ENCODE results near the gene ASB10.

The ASB10 gene

GRCh38 chr7:151186640-151187408, at the start of gene ASB10:
ASB10 (minus strand) TSS chr7:151187250; CDS start chr7:151187130, 120 bp downstream.
- DNase-seq, result no peak

DNA sequence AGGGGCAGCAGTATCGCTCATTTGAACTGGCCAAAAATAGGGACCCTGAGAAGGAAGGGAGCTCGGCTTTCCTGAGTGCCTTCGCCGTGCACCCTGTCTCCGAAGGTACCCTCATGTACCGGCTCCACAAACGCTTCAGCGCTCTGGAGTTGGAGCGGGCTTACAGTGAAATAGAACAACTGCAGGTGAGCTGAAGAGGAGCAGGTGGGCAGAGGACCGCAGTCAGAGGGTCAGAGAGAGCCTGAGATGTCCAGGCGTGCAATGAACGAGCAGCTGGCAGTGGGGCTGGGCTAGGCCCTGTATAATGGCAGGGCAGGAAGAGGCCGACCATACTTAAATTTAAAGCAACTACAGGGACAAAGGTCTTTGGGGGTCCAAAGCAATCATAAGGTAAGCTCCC, 49.4 kb upstream of the ASB10 start:
- DNase-seq, result no peak

GRCh38 chr7:151235091-151235787, 48.2 kb upstream of the ASB10 start:
- DNase-seq, result no peak

- DNase-seq, result no peak
These were observed 46.8 kb upstream of the ASB10 start for GRCh38 chr7:151233804-151234203.

- no peak for DNase-seq
These were observed 46.1 kb upstream of the ASB10 start for GRCh38 chr7:151232917-151233701.

DNA sequence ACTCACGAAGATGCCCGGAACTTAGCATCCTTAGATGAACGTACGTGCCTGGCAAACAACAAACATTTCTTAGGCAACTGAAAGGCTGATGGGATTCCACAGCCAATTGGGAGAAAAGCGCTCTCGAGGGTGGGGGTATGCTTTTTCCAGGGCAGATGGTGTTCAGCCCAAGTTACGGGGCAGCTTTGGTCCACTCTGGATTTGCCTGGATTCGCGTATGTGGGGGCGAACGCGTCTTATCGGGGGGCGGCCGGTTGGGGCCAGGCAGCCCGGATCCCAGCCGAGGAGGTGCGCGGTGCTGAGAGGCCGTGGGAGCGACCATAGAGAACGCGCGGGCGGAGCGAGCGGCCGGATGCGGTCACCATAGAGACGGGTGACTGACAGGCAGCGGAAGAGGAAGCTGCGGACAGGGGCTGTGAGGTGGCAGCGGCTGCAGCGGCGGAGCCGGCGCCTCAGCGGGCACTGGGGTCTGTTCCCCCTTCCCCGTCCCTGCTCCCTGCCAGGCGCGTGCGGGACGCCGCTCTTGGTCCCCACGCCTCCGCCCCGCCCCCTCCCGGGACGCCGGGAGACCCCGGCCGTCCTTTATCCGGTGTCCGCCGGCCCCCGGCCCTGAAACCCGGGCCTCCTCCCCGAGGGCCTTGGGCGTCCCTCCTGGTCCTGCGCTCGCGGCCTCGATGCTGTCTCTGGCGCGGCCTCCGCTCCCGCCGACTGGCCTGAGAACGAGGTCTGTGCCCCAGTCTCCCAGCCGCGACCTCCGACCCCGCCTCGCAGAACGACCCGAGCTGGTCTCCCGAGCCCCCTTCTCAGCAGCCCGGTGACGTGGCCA, 45.3 kb upstream of the ASB10 start, which contains the start of gene CHPF2:
Gene CHPF2, plus strand, starts transcription at position 393 of the 826 bp plus-strand sequence. CDS start 1,529 bp downstream, outside the sequence.
- peak; percentile 79 for DNase-seq

DNA sequence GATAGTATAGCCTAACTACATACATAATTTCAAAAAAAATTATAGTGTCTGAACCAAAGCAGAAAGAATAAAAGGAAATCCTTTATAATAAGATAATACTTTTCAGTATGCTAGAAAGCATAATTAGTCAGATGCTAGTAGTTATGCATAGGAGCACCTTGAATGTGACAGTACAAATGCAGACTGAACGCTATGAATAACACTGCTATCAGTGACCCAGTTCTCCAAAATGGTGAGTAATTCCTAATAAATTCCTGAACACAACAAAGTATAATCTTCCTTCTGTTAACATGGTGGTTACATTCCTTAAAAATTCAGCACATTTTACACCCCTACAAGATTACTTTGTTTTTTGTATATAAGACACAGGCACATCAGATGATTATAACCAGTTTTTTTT, 44.0 kb upstream of the ASB10 start:
- DNase-seq, result no peak

DNA sequence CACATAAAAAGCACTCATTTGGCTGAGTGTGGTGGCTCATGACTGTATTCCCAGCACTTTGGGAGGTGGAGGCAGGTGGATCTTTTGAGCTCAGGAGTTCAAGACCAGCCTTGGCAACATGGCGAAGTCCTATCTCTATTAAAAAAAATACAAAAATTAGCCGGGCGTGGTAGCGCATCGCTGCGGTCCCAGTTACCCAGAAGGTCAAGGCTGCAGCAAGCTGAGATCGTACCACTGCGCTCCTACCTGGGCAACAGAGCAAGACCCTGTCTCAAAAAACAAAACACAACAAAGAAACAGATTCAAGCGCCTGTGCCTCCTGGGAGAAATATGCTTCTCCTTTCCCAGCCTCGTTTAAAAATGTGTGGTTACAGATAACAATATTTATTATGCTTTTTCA, 42.2 kb upstream of the ASB10 start:
- no peak for DNase-seq

DNA sequence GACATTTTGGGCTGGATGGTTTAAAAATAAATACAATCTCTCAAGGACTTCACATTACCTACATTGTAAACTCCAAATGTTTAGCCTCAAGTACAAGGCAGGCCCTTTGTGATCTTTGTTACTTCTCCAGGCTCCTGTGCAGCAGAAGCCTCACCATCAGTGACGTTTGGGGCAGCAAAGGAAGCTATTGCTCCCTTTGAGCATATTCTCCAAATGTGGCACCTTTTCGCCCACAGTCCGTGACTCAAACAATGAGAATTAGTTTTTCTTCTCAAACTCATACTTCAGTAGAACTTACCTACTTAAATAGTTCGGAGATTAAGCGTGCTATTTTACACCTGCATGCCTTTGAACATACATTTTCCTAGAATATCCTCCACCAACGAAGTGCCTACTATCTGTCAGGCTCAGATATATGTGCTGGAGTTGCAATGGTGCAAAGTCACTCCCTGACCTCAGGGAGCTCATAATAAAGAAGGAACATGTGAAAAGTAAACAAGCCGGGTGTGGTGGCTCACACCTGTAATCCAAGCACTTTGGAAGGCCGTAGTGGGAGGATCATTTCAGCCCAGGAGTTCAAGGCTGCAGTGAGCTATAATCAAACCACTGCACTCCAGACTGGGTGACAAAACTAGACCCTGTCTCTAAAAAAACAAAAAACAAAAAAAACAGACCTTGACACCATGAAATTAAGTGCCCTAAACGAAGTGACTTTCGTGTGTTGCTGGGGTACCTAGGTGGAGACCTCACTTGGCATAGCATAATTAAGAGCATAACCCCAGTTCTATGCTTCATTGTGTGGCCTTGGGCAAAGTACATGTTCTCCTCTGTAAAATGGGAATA, 41.2 kb upstream of the ASB10 start:
- DNase-seq, result no peak

DNA sequence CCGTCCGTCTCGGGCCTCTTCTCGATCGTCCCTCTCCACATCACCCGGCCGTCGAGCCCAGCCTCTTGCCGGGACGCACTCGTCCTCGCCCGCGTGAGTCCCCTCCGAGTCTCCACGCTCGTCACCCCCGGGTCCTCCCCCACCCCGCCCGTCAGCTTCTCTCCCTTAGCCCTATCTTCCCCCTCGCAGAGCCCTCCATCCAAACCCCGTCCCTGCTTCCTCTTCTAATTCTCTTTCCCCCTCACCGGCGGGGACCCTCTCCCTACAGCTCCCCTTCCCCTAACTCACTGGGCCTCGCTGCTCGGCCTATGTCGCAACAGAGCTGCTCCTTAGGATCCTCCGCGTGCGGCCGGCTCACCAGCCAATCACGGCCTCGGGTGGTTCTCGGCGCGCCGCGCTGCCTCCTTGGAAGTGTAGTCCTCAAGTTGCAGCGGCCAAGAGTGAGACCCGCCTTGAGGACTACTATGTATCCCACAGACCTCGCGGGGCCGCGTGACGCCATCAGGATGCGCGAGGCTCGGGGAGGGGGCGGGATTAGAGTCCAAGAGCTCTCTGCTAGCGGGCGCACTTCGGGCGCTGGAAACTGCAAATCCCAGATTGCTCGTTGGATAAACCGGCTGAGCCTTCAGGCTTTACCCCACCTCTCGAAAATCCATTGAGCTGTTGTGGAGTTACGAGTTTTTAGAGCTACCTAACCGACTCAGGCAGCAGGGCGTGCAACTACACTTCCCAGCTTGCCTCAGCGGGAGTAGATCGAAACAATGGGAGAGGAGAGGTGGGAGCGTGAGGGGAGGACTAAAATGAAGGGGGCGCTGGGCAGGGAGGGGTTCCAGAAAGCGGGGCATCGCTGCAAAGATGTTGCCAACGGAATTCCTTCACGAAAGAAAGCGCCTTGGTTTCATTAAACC, 40.1 kb upstream of the ASB10 start, which contains the start of gene ABCF2:
Gene ABCF2, minus strand, starts transcription at position 331 of the 908 bp plus-strand sequence. CDS start 747 bp downstream, outside the sequence.
- peak; percentile 98 for DNase-seq

GRCh38 chr7:151226560-151226874, 39.5 kb upstream of the ASB10 start:
- no peak for DNase-seq

GRCh38 chr7:151225948-151226510, 39.0 kb upstream of the ASB10 start:
- no peak for DNase-seq

DNA sequence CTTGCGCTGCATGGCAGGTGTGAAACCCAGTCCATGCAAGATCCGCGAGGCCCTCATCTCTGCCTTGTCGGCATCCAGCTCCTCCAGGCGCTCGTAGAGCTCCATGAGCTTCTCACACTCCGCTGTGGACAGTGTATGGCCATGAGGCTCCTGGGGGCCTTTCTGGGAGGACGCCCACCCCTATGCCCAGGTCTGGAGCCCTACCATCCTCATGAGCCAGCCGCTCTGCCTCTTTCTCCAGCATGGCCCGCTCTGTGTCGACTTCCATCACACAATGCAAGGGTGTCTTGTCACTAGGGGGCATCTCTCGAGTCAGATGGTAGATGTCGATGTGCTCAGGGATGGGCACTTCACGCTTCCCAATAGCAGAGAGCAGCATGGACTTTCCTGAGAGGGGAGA, 36.7 kb upstream of the ASB10 start:
- DNase-seq, result no peak

DNA sequence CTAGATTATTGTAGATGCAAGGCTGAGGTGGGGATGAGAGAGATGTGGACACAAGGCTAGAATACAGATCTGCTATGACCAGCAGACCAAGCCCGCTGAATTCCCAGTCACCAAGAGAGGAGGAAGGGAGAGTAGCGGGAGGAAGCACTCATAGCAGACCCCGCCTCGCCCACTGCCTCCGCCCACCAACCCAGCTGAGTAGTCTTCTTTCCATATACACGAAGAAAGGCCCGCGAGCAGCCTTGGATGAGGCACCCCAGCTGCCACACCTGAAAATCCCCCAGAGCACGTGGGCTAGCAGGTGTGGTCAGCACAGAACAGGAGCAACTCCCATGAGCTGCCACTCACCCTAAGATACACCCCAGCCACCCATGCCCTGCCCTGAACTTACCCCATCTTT, 31.1 kb upstream of the ASB10 start:
- no peak for DNase-seq

DNA sequence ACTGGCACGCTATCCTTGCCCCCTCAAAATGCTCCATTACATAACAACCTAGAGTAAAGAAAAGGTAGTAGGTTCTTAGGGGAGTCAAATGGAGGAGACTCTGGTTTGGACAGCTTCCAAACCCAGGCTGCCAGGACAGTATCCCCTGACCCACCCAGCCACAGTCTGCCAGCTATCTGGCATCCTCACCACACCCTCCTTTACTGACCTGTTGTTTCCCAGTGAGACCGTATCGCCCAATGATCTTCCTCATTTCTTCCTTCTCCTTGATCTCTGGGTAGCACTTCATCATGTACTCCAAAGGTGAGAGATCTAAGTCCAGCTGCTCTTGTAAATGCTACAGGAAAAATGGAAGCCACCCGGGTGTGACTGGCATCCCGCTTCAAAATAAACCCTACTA, 28.3 kb upstream of the ASB10 start:
- DNase-seq, result no peak

DNA sequence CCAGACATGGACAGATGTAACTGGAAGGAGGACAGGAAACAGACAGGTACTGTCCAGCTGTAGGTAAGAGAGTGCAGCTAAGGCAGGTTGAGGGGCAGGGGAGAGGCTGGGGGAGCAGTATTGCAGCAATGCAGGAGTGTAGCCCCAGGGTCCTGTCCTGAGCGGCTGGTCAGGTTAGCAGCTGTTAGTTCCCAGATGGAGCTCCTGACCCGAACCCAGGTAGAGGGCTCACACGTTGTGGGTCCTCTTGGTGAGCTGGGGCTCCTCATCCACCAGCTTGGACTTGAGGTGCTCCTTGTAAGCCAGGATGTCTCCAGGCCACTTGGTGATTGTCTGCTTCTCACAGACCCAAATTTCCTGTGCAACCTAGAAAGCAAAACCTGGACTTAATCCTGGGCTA, 26.8 kb upstream of the ASB10 start:
- no peak for DNase-seq

GRCh38 chr7:151212626-151213025, 25.6 kb upstream of the ASB10 start:
- no peak for DNase-seq

DNA sequence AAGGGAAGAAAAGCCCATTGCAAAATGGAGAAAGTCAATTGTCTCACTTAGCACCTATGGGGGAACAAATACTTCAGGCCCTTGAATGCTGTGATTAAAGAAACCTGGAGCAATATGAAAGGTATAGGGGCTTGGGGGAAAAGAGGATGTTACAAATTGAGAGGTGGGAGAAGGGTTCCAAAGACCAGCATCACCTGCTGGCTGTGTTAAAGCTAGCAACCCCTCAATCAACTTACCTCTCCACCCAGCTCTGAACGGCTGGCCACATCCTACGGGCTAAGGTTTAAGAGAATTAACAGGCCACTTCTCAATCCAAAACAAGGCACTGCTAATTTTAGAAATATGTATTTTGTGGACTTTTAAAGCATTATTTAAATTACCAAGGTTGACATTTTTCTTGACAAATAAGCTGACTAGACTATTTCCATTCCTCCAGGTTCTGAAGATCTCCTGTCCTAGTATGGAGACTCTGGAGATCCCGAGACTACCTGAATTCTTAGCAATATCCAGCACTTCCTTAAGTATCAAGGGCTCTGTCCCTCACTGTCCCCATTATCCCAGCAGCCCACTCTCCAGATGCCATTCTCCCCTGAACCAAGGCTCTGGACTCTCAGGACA, 24.2 kb upstream of the ASB10 start:
- no peak for DNase-seq

DNA sequence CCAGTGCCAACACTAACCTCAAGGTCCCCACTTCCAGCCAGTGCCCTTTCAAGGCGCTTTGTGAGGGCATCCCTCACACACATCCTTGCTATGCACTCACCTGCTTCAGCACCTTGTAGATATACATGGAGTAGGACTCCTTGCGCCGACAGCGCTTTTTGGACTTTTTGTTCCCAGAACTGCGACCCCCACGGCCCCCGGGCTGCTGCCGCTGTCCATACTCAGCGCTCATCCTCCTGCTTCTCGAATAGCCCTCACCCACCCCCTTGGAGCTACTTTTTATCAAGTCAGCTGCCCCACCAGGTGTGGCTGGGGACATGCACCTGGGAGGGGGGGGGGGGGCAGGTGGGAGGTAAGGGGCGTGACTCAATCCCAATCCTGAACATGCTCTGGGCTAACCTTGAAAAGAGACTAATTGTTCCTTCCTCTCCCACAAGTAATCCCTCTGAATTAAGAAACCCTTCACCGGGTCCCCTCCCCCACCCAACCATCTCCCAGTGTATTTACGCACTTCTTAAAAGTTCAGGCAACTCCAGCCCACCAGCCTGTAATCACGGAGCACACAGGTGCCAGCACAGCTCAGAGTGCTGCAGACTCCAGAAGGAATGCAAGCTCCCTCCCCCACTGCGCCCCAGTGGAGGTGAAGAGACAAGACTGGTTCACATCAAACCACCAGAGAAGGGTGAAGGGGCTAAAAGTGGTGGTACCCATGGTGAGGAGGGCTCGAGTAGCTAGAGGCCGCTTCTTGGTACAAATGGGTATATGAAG, 23.2 kb upstream of the ASB10 start, which contains the start of gene H2BK1:
Gene H2BK1, minus strand, starts transcription at position 402 of the 768 bp plus-strand sequence. Its CDS starts 170 bp downstream, at position 232.
- no peak for DNase-seq
